Stimulated activated CD4-positive, alpha-beta T cell treated with anti-CD3 and anti-CD28 coated beads, Interleukin-15, amount 100 ng/mL, for 24 hours (primary cell): ENCODE results near the gene CHD5.
A peak's percentile ranks its signal among the peaks of the same experiment; 100 is the strongest.

Experiments
- DNase-seq: peaks from one replicate; pipeline ENCODE4 v3.0.0-alpha.2; 2020

The CHD5 gene

DNA sequence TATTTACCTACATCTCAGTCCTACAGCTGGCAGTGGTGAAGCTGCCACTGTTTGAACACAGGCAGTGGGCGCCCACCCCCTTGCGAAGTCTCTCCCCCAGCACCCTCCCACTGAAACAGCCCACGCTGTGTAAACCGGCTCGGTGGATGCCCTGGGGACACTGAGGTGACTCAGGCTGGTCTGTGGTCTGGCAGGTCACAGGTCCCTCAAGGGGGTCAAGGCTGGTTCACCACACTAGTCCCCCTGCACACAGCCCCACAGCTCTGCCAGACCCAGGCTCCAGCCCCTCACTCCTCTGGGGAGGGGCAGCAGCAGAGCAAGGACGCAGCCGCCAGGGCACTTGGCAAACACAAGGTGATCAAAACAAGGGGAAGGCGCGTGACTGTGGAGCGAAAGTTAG, 7.6 kb downstream of the CHD5 start:
- no peak for DNase-seq

DNA sequence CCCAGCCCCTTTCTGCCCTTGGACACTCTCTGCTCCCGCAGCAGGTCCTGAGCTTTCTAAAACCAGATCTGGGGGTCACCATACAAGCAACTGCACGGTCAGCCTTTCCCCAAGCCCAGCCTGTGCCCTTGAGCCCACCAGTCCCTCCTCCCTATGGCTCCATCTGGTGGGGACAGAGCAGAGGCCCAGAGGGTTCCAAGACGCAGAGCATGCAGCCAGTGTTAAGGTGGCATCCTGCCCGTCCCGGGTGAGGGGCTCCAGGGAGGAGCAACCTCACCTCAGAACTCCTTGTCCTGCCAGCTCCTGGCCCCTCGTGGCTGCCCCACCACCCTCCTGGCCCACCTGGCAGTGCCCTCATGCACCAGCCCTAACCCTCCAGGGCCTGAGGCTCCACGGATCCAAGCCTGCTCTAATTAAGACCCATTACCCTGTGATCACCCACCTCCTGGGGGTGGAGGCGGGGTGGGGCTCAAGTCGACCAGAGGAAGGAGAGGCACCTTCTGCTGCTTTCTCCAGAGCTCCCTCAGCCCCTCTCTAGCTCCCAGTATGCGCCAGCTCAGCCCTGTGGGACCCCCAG, 8.5 kb downstream of the CHD5 start:
- no peak for DNase-seq

GRCh38 chr1:6170742-6171201, 9.3 kb downstream of the CHD5 start:
- no peak for DNase-seq

- DNase-seq, result no peak
Measured at GRCh38 chr1:6170116-6170741, 9.9 kb downstream of the CHD5 start.

DNA sequence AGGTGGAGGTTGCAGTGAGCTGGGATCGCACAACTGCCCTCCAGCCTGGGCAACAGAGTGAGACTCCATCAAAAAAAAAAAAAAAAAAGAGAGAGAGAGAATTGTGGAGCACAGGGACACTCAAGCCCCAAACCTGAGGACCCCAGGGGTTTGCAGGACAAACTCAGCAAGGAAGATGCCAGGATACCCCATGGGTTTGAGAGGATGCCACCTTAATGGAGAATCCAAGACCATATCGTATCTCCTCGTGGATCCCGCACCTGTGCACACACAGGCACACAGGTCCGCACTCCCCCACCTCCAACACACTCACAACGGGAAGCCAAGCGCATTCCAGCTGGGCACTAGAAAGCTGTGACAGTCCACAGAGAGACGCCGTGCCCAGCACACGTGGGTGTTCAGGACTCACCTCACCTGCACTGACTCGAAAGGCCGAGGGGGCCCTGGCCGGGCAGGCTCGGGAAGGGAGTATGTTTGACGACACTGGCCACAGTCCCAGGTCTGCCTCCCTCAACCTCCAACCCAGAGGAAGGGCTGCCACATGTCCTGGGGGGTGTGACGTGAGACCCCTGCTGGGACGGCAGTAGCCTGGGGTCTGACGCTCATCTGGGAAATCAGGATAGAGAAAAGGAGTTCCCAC, 11.1 kb downstream of the CHD5 start:
- no peak for DNase-seq

DNA sequence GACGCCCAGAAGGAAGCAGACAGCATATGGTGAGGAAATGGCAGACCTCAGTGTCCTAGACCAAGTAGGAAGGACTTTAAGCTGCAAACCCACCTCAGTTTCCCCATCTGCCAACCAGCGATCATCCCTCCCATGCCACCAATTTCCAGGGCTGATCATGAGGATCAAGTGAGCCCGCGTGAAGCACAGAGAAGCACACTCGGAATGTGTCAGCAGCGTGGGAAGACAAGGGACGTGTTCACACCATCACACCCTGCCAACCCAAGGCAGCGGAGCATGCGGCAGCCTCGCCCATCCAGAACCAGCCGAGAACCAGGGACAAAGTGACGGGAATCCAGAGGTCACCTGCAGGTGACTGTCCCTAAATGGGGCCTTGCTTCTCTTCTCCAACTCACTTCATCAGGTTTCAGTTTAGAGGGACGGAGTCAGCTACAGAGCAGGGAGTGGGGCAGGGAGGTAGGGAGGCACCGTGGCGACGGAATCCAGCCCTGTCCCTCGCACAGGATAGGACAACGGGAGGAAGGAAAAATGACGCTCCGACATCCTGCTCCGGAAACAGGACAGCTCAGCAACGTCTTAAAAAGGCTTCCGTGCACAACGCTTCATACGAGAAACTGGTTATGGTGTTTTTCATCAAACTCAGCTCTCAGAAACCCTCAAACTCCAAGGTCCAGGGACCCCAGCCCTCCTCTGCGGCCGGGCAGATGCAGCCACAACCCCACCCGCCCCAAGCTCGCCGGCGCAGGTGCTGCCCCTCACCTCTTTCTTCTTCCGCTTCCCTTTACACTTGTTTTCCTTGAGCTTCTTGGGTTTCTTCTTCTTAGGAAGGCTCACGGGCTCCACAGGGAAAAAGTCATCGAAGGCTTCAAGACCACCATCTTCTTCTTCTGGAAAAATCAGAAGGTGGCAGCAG, 12.5 kb downstream of the CHD5 start:
- DNase-seq, result no peak

DNA sequence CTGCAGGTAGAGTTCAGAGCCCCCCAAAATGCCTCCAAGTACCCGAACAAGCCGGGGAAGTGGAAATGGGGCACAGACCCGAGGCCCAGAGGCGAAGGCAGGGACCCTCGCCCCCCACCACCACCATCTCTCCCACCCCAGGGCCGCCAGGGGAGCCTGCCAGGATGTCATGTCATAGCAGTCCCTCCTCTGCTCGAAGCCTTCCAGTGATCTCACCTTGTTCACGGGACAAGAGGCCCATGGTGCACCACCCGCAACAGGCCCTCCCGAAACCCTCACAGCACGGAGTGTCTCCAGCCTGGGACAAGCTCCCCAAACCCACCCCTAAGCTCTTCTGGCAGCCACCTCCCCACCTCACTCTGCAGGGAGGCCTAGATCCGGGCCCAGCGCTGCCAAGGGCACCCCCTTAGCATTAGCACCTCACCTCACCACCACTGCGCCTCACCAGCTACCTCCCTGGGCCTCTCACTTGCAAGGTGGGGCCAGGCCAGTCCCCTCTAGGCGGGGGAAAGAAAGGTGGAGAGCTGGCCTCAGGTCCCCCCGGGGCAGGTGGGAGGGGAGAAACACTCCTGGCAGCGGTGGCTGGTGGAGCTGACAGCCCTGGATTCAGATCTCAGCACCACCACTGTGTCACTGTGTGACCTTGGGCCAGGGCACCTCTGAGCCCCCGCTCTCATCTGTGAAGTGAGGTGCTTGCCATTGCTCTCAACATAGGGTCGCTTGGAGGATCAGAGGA, 13.3 kb downstream of the CHD5 start:
- no peak for DNase-seq

DNA sequence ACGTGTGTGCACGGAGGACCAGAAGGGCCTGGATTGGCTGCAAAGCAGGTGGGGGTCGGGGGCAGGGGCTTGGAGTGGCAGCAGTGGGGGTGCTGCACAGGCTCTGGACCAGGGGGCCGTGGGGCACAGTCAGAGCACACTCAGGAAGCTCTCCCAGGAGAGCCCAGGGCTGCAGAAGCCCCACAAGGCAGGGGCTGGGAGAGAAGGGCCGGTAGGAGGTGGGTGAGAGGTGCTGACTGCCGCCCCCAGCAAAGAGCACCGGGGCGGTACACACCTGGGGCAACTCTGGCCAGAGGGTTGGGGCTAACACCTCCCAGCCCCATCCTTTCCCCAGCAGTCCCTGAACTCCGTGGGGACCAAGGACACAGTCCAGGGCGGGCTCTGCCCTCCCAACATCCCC, 13.9 kb downstream of the CHD5 start:
- no peak for DNase-seq

GRCh38 chr1:6165441-6165985, 14.6 kb downstream of the CHD5 start:
- DNase-seq, result no peak

DNA sequence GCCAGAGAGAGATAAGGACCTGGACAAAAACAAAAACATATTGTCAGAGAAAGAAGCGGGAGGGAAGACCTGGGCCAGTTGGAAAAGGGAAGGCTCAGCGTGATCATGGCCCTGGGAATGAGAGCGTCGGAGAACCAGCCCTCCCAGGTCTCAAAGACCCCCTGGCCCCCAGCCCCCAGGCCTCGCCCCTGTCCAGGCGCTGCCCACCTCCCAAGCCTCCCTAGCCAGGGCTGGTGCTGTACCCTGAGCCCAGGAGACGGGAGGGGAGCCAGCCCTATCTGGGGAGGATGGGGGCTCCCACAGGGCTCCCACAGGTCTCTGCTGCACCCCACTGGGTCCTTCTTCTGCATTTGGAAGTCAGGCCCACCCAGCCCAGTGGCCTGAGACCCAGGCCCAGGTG, 15.1 kb downstream of the CHD5 start:
- DNase-seq, result no peak

- no peak for DNase-seq
Measured at GRCh38 chr1:6163973-6164617, 16.0 kb downstream of the CHD5 start.

DNA sequence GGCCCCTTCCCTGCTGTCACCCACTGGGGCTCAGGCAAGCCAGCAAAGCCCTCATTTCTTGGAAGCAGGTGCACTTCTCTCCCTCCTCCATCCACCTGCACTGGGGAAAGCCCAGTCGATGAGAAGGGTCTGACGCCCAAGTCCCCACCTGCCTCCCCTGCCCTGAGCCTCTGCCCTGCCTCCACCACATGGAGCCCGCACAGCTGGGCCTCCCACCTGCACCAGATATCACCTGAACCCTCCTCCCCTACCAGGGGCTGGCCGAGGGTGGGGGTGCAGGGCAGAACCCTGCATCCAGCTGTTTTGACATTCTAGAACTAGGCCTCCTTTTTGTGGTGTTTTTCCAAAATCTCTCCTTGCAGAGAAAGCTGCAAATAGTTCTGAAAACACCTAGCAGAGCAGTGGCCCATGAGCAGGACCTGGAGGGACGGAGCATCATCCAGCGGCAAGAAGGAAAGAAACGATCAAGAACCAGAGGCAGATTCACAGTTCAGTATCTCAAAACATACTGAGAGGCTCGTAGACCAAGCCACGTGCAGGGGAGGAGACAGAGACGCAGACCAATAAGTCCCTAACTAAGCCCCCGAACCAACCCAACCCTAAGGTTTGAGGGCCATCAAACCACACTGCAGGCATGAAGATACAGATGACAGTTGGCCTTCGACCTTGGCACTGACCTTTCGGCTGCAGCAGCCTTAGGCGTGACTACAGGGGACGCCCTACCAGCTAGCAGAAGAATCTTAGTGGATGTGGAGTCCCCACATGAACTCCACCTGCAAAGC, 16.7 kb downstream of the CHD5 start:
- DNase-seq, result no peak

- DNase-seq, result no peak
Measured at GRCh38 chr1:6162773-6163172, 17.3 kb downstream of the CHD5 start.

DNA sequence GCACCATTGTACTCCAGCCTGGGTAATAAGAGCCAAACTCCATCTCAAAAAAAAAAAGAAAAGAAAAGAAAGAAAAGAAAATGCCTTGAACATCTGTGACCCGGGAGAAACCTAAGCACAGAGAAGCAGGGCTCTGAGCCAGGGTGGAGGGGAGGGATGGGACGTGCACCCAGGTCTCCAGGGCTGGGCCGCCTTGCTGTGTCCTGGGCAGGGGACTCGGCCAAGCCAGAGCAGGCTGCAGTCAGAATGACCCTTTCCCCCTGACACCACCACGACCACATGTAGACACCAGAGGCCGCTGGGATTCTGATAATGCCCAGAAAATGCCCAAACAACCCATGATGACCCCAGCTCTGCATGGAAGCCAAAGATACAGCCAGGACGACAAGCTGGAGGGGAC, 17.8 kb downstream of the CHD5 start:
- no peak for DNase-seq

- DNase-seq, result no peak
Measured at GRCh38 chr1:6158181-6158580, 21.9 kb downstream of the CHD5 start.

DNA sequence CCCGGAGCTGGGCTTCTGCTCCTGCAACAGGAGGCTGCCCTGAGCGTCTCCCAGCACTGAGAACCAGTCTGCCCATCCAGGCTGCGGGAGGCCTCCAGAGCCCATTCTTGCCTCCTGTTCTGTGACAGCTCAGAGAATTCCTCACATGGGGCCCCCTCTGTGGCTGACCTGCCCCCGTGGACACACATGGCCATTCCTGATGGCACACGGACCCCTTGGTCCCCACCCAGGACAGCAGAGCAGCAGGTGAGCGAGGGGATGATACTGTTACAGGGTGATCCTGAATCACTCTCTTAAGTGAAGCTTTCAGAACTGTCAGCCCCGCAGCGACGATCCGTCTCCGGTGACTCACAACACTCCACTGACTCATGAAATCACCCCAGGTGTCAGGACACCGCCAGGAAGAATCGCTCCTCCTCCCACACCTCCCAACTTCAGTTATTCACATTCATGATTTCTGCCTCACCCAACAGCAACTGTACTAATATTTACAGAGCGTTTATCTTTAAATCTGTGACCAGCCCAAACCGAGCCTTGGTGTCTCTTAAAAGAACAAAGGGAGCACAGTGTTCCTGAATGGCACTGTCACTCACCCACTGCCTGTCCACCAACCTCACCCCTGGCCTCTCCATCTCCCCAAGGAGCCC, 22.5 kb downstream of the CHD5 start:
- DNase-seq, result peak; percentile 71

- no peak for DNase-seq
Measured at GRCh38 chr1:6157132-6157527, 23.0 kb downstream of the CHD5 start.

DNA sequence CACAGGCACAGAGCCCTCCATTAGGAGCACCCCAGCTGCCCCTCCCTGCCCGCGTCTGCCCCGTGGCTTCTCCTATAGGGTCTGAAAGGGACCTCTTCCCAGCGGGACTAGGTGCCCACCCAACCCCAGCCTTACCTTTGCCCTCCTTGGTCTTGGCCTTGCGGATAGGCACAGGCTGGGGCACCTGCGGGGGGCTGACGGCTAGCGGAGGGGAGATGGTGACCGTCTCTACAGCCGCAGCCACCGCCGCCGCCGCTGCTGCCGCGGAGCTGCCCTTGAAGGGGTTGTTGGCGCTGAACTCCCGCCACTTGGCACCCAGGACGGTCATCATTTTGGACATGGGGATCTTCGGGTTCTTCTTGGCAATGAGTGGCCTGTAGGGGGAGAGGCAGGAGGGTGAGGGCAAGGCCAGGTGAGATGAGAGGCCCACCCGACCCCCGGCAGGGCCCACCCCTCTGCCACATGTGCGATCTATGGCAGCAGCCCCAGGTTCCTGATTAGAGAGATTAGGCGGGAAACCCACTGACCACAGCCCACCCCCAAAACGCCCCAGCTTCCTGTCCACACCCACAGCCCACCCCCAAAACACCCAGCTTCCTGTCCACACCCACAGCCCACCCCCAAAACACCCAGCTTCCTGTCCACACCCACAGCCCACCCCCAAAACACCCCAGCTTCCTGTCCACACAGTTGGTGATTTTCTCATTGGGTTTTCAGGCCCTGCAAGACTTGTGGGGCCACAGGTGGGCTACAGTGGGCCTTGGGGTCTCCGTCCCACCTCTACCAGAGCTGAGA, 25.4 kb downstream of the CHD5 start:
- DNase-seq, result no peak

GRCh38 chr1:6152882-6153281, 27.2 kb downstream of the CHD5 start:
- no peak for DNase-seq

DNA sequence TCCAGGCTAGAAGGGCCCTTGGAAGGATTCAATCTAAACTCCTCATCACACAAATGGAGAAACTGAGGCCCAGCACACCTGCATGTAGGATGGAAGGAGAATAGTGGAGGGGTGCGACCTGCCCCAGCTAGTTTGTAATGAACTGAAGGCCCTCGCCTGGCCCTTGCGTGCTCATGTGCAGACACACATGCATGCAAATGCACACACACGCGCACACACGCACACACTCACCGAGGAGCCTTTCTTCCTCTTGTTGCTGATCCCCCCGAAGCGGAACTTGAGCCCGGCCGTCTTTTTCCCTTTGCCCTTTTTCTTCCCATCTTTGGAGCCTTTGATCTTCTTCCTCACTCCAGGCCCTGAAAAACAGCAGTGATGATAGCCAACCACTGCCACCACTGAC, 27.9 kb downstream of the CHD5 start:
- DNase-seq, result no peak
